PC-3 (cell line): ENCODE measurements around the gene UQCR10.

Experiments
- CTCF ChIP-seq: fragments of 300-600 bp; sonication (generic); conservative IDR thresholded peaks from 2 replicates; pipeline ENCODE4 v1.5.1; 2017; ENCODE audit warnings: antibody characterized with exemption, low read depth, mild to moderate bottlenecking, low read length
- EZH2 ChIP-seq: fragments of 300-600 bp; sonication (generic); IDR thresholded peaks from one replicate; pipeline ENCODE4 v1.6.1; 2017; ENCODE audit warnings: antibody characterized with exemption, mild to moderate bottlenecking, low read length; ENCODE audit not compliant: unreplicated experiment
- EZH2phosphoT487 ChIP-seq: fragments of 300-600 bp; sonication (generic); IDR thresholded peaks from 2 replicates; pipeline ENCODE4 v1.6.1; 2018; ENCODE audit warnings: mild to moderate bottlenecking, antibody characterized with exemption, low read length, borderline replicate concordance

DNA sequence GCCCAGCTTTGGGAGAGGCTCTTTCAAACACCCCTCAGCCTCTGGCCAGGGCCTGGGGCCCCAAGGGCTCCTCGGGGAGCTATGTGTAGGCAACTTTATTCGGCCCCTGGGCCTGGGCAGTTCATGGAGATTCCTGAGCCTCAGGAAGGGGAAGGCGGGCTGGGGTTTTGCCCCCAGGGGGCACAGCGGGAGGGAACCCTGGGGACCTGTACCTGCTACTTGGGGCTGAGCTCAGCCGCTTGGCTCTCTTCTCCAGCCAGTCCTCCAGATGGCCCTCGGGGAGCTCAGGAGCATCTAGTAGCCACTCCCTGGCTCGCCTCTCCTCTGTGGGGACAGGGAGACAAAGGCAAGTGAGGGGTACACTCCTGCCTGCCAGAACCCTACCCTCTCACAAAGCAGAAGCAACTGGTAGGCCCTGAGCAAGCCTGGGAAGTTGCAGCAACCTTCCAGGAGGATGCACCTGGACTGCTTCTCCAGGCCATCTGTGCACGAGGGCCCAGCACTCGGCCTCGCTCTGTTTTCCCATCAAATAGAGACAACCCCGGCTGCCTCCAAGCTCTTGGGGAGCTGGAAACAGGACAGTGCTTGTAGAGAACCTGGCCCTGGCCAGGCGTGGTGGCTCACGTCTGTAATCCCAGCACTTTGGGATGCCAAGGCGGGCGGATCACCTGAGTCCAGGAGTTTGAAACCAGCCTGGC, 28.9 kb upstream of the UQCR10 start:
- TF ChIP-seq CTCF (no peak), EZH2 (no peak), EZH2phosphoT487 (no peak)
